HCT116 (cell line): ENCODE results near the gene RCSD1.

Source experiments
- ELF1 ChIP-seq: IDR thresholded peaks from 2 replicates; pipeline ENCODE4 v1.6.1; 2012; ENCODE audit warnings: low read depth, borderline replicate concordance
- POLR2A ChIP-seq: IDR thresholded peaks from 2 replicates; pipeline ENCODE4 v1.7.0; 2011; ENCODE audit warnings: borderline replicate concordance; ENCODE audit not compliant: insufficient read depth, insufficient read length; ENCODE audit errors: extremely low read depth
- POLR2AphosphoS5 ChIP-seq: IDR thresholded peaks from 2 replicates; pipeline ENCODE4 v1.6.1; 2011; ENCODE audit warnings: mild to moderate bottlenecking, low read depth, low read length, moderate library complexity
- SP1 ChIP-seq: IDR thresholded peaks from 2 replicates; pipeline ENCODE4 v1.6.1; 2012; ENCODE audit warnings: low read depth
- TF ChIP-seq, protein P1 (sequence below): IDR thresholded peaks from 2 replicates; pipeline ENCODE4 v1.6.1; 2012
- TF ChIP-seq, protein P2 (sequence below), 3 experiments: fragments of 200-600 bp in 1 of 3; sonication (generic) in 1 of 3; IDR thresholded peaks in 2 of 3; conservative IDR thresholded peaks in 1 of 3; 2 replicates each; pipeline ENCODE4 v1.5.1; 2012 to 2017; ENCODE audit warnings: low read depth in 2 of 3, low read length in 2 of 3, antibody characterized with exemption in 1 of 3, borderline replicate concordance in 1 of 3, control low read depth in 1 of 3, mild to moderate bottlenecking in 1 of 3, mixed read lengths in 1 of 3, mixed run types in 1 of 3, moderate library complexity in 1 of 3; ENCODE audit not compliant: insufficient read depth in 1 of 3
- TF ChIP-seq, protein P3 (sequence below): IDR thresholded peaks from 2 replicates; pipeline ENCODE4 v1.6.1; 2011; ENCODE audit warnings: mild to moderate bottlenecking, low read length, moderate library complexity; ENCODE audit not compliant: insufficient replicate concordance; ENCODE audit errors: extremely low read depth

DNA sequence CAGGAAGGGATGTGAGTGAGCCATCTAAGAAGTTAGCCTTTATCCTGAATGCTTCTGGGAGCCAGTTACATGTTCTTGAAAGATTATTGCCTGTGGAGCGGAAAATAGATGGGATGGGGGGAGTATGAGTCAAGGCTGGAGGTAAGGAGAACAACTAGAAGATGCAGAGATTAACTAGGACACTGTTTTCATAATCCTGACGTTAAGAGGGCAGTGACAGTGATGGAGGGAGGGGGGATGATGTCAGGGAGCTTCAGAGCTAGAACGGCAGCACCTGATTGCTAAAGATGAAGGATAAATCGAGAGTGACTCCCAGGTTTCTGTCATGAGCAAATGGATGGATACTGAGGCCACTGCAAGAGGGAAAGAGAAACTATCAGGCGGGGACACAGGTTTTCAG is 10.0 kb upstream of the RCSD1 start:
- TF ChIP-seq, protein P1, sequence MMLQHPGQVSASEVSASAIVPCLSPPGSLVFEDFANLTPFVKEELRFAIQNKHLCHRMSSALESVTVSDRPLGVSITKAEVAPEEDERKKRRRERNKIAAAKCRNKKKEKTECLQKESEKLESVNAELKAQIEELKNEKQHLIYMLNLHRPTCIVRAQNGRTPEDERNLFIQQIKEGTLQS, result no peak
- TF ChIP-seq, protein P2, sequence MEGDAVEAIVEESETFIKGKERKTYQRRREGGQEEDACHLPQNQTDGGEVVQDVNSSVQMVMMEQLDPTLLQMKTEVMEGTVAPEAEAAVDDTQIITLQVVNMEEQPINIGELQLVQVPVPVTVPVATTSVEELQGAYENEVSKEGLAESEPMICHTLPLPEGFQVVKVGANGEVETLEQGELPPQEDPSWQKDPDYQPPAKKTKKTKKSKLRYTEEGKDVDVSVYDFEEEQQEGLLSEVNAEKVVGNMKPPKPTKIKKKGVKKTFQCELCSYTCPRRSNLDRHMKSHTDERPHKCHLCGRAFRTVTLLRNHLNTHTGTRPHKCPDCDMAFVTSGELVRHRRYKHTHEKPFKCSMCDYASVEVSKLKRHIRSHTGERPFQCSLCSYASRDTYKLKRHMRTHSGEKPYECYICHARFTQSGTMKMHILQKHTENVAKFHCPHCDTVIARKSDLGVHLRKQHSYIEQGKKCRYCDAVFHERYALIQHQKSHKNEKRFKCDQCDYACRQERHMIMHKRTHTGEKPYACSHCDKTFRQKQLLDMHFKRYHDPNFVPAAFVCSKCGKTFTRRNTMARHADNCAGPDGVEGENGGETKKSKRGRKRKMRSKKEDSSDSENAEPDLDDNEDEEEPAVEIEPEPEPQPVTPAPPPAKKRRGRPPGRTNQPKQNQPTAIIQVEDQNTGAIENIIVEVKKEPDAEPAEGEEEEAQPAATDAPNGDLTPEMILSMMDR (IDR thresholded peaks at IDR 0.05 in 2 of 3, conservative IDR thresholded peaks at IDR 0.05 in 1 of 3; ENCODE audit: borderline replicate concordance in 1 of 3, insufficient read depth in 1 of 3, low read depth in 2 of 3, low read length in 2 of 3), result no peak
- TF ChIP-seq POLR2AphosphoS5 (no peak), POLR2A (no peak), SP1 (no peak), ELF1 (no peak)
- TF ChIP-seq, protein P3, sequence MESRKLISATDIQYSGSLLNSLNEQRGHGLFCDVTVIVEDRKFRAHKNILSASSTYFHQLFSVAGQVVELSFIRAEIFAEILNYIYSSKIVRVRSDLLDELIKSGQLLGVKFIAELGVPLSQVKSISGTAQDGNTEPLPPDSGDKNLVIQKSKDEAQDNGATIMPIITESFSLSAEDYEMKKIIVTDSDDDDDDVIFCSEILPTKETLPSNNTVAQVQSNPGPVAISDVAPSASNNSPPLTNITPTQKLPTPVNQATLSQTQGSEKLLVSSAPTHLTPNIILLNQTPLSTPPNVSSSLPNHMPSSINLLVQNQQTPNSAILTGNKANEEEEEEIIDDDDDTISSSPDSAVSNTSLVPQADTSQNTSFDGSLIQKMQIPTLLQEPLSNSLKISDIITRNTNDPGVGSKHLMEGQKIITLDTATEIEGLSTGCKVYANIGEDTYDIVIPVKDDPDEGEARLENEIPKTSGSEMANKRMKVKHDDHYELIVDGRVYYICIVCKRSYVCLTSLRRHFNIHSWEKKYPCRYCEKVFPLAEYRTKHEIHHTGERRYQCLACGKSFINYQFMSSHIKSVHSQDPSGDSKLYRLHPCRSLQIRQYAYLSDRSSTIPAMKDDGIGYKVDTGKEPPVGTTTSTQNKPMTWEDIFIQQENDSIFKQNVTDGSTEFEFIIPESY, result no peak
